ENCODE measurements around the gene ST7. TPM values are rescaled to one million over a fixed set of nuclear protein-coding genes. Genes with fewer than 3 reads are reported as not detected.
A peak's percentile ranks its signal among the peaks of the same experiment; 100 is the strongest.

ST7 gene
- polyA plus RNA-seq, 1 donor from 2014 or later: 76.8 TPM

GRCh38 chr7:116988363-116988989, 35.2 kb downstream of the ST7 start:
- Histone ChIP-seq H4K20me1 (ENCODE audit: insufficient read depth) (no peaks in the 10 kb centered on the region), H3F3A (ENCODE audit: insufficient read depth, low read length, poor library complexity, severe bottlenecking) (no peaks in the 10 kb centered on the region), H3K4me2 (ENCODE audit: low read length) (no peak overlapping the region), H3K79me2 (replicated peaks; ENCODE audit: insufficient read depth, low read length) (no peaks in the 10 kb centered on the region), H3K36me3 (ENCODE audit: insufficient read depth, low read length) (no peaks in the 10 kb centered on the region), H3K27me3 (ENCODE audit: insufficient read depth, low read depth, low read length) (no peaks in the 10 kb centered on the region), H2AFZ (ENCODE audit: low read depth, low read length) (no peak overlapping the region), H3K9me2 (ENCODE audit: insufficient read depth, low read length) (no peaks in the 10 kb centered on the region), H3K9me3 (ENCODE audit: low read length) (no peaks in the 10 kb centered on the region), H3K9ac (ENCODE audit: low read length) (no peak overlapping the region), H3K4me3 (ENCODE audit: low read length) (no peak overlapping the region), H3K27ac (ENCODE audit: low read length) (no peak overlapping the region)
- peak; percentile 66 for TF ChIP-seq SMC3 (conservative IDR thresholded peaks at IDR 0.05; ENCODE audit: poor library complexity)
- TF ChIP-seq MXI1 (conservative IDR thresholded peaks at IDR 0.05; ENCODE audit: poor library complexity, severe bottlenecking): no peak
- no peak for TF ChIP-seq TAF1 (IDR thresholded peaks at IDR 0.05; ENCODE audit: low read depth)
- no peak for TF ChIP-seq POLR2AphosphoS5 (IDR thresholded peaks at IDR 0.05)
- TF ChIP-seq REST (IDR thresholded peaks at IDR 0.05; ENCODE audit: borderline replicate concordance): no peak
- TF ChIP-seq EZH2 (IDR thresholded peaks at IDR 0.05; ENCODE audit: borderline replicate concordance, insufficient read depth, low read length, poor library complexity, severe bottlenecking): no peak
- peak; percentile 70 for TF ChIP-seq RAD21 (conservative IDR thresholded peaks at IDR 0.05)
- no peak for TF ChIP-seq EP300 (conservative IDR thresholded peaks at IDR 0.05; ENCODE audit: poor library complexity, severe bottlenecking)
- peak; percentile 69 for TF ChIP-seq CTCF (IDR thresholded peaks at IDR 0.05; ENCODE audit: poor library complexity, severe bottlenecking)

- Histone ChIP-seq H3K79me2 (replicated peaks; ENCODE audit: insufficient read depth, low read length) (no peaks in the 10 kb centered on the region), H3K27ac (ENCODE audit: low read length) (no peak overlapping the region), H3K4me3 (ENCODE audit: low read length) (no peak overlapping the region), H3K9ac (ENCODE audit: low read length) (no peak overlapping the region), H3K36me3 (ENCODE audit: insufficient read depth, low read length) (no peaks in the 10 kb centered on the region), H3F3A (ENCODE audit: insufficient read depth, low read length, poor library complexity, severe bottlenecking) (no peaks in the 10 kb centered on the region), H3K9me3 (ENCODE audit: low read length) (no peaks in the 10 kb centered on the region), H3K27me3 (ENCODE audit: insufficient read depth, low read depth, low read length) (no peaks in the 10 kb centered on the region), H3K9me2 (ENCODE audit: insufficient read depth, low read length) (no peaks in the 10 kb centered on the region), H4K20me1 (ENCODE audit: insufficient read depth) (no peaks in the 10 kb centered on the region), H2AFZ (ENCODE audit: low read depth, low read length) (no peak overlapping the region), H3K4me2 (ENCODE audit: low read length) (no peak overlapping the region)
- TF ChIP-seq TAF1 (IDR thresholded peaks at IDR 0.05; ENCODE audit: low read depth): no peak
- no peak for TF ChIP-seq REST (IDR thresholded peaks at IDR 0.05; ENCODE audit: borderline replicate concordance)
- TF ChIP-seq RAD21 (conservative IDR thresholded peaks at IDR 0.05): no peak
- TF ChIP-seq MXI1 (conservative IDR thresholded peaks at IDR 0.05; ENCODE audit: poor library complexity, severe bottlenecking): no peak
- TF ChIP-seq EZH2 (IDR thresholded peaks at IDR 0.05; ENCODE audit: borderline replicate concordance, insufficient read depth, low read length, poor library complexity, severe bottlenecking): no peak
- TF ChIP-seq EP300 (conservative IDR thresholded peaks at IDR 0.05; ENCODE audit: poor library complexity, severe bottlenecking): no peak
- TF ChIP-seq SMC3 (conservative IDR thresholded peaks at IDR 0.05; ENCODE audit: poor library complexity): no peak
- TF ChIP-seq CTCF (IDR thresholded peaks at IDR 0.05; ENCODE audit: poor library complexity, severe bottlenecking): no peak
- no peak for TF ChIP-seq POLR2AphosphoS5 (IDR thresholded peaks at IDR 0.05)
Observed at GRCh38 chr7:116990056-116990455, 36.8 kb downstream of the ST7 start.
